ENCODE data around the gene PARD3B.
"Not testable (repeated sequence)": the region's sequence is repeated elsewhere in the genome, so short reads cannot be mapped to it uniquely, and the experiment has no call there.

PARD3B gene

GRCh38 chr2:204539019-204539385, 6.3 kb upstream of the PARD3B start:
- no peak for DNase-seq (ENCODE audit: low read depth)

- DNase-seq (ENCODE audit: low read depth) = no peak
Measured at GRCh38 chr2:204541637-204542036, 3.6 kb upstream of the PARD3B start.

DNA sequence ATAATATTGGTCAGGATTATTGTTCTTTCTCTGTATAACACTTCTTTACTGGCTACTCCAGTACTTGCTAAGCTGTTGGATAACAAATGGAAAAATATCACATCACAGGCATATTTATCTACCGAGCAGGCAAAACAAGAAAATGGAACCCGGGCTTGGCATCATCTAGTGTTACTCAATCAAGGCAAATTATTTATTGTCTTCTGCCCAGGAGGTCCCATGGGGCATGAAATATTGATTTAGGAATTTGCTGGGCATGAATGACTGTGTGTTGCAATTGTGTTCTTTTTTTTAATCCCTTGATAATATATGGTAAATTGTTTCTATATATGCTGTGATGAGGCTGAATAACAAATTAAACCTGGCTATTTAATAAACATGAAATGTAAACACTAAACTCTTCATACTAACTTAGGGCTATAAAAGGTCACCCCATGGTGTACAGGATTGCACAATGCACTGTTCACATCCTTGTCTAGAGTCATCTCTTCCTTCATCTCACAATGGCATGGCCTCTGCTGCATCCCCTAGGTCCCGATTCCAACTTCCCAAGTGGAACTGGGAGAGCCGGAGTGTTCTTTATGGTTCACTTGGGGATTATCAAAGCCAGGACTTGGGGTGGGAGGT, 2.2 kb upstream of the PARD3B start:
- DNase-seq (ENCODE audit: low read depth) = no peak

DNA sequence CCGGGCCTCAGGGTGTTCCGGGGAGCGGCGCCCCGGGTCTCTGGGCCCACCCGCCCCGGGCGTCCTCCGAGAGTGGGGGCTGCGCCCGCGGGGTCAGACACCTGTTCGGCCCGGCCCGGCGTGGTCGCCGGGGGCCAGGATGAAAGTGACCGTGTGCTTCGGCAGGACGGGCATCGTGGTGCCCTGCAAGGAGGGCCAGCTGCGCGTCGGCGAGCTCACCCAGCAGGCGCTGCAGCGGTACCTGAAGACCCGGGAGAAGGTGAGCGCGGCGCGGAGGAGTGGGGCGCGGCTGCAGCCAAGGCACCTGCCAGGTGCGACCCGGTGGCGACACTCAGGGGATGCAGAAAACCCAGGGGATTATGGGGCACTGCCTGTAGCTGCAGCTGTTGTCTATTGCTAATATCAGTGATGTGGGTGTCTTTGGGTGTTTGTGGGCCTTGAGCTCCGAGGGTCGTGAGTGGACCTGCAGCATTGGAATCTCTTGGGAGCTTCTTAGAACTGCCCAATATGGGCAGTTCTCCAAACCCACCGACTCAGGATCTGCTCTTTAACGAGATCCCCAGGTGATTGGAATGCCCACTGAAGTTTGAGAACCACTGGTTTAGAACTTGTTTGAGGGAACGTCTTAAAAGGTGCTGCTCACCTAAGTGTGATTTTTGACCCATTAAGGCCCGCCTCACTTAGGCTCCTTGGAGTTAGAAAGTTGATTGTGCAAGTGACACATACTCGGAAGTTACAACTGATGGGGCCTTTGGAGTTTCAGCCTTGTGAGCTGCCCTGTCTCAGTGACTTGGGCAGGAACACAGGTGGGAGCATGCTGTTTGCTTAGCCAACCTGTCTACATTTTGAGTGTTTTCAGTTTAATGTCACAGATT, 823 bp downstream of the PARD3B start:
- DNase-seq (ENCODE audit: low read depth) = no peak

DNA sequence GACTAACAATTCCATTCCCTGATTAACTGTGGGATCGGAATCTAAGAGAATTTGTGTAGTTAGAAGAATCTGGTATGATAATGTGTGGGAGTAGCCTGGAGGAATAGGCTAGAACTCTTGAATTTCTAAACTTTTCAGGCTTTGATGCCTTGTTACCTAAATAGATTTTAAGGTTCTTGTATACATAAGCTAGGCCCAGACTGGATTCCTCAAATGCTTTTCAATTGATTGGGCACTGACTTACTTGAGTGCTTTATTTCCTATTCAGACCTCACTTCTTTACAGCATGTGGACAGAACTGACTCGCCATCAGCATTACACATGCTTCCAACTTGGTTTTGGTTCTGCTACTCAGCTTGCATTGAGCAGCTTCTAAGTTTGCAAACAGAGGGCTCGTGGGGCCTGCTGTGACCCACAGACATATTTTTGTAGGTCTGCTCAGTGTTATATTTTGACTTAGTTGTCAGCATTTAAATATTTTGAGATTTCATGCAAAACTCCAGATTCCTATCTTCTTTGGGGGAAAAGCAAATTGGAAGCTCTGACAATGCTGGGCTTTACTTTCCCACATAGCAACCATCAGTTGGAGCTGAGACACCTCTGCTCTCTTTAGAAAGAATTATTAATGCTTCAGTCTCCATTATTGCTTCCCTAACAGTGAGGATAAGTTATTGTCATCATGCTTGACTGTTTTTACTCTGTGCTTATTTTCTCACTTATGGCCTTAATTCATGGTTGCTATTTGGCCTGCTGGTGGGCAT, 5.7 kb downstream of the PARD3B start:
- no peak for DNase-seq (ENCODE audit: low read depth)

- no peak for DNase-seq (ENCODE audit: low read depth)
Measured at GRCh38 chr2:204551512-204551863, 6.2 kb downstream of the PARD3B start.

GRCh38 chr2:204557604-204558003, 12.3 kb downstream of the PARD3B start:
- no peak for DNase-seq (ENCODE audit: low read depth)

DNA sequence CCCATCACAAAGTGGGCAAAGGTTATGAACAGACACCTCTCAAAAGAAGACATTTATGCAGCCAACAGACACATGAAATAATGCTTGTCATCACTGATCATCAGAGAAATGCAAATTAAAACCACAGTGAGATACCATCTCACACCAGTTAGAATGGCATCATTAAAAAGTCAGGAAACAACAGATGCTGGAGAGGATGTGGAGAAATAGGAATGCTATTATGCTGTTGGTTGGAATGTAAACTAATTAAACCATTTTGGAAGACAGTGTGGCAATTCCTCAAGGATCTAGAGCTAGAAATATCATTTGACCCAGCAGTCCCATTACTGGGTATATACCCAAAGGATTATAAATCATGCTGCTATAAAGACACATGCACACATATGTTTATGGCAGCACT, 14.1 kb downstream of the PARD3B start:
- DNase-seq (ENCODE audit: low read depth) = not testable (repeated sequence)

- DNase-seq (ENCODE audit: low read depth) = no peak
Measured at GRCh38 chr2:204560902-204561301, 15.6 kb downstream of the PARD3B start.

- DNase-seq (ENCODE audit: low read depth) = no peak
Measured at GRCh38 chr2:204561771-204562170, 16.5 kb downstream of the PARD3B start.

DNA sequence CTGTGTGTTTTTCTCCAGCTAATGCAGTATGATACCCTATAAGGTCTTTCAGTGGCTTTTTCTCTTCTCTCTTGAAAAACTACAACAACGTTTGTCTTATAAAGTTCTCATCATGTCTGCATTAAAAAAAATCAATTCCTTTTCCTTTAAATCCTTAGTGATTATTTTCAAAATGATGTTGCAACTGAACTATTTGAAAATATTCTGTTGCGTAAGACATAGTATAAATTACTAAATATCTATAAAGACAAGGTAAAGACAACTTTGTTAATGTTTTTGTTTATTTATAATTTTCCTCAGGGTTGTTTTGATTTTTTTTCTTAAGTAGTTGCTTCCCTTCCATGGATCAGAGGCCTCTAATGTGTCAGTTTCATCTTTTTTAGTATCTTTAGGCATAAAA, 21.2 kb downstream of the PARD3B start:
- no peak for DNase-seq (ENCODE audit: low read depth)

DNA sequence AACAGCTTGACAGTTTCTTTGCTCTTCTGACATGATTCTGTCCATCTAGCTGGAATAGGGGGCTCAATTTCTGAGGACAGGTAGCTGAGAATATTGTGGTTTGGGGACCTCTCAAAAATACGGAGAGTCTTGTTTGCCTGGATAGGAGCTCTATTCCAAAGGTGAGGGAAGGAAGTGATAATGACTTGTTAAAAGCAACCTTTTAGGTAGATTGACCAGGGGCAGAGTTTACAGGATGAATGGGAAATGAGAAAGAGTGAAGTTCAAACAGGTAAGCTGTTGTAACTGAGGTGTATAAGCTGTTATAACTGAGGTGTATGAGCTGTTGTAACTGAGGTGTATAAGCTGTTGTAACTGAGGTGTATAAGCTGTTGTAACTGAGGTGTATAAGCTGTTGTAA, 25.1 kb downstream of the PARD3B start:
- DNase-seq (ENCODE audit: low read depth) = no peak

GRCh38 chr2:204571041-204571440, 25.8 kb downstream of the PARD3B start:
- DNase-seq (ENCODE audit: low read depth) = no peak

GRCh38 chr2:204571911-204572310, 26.6 kb downstream of the PARD3B start:
- DNase-seq (ENCODE audit: low read depth) = no peak

DNA sequence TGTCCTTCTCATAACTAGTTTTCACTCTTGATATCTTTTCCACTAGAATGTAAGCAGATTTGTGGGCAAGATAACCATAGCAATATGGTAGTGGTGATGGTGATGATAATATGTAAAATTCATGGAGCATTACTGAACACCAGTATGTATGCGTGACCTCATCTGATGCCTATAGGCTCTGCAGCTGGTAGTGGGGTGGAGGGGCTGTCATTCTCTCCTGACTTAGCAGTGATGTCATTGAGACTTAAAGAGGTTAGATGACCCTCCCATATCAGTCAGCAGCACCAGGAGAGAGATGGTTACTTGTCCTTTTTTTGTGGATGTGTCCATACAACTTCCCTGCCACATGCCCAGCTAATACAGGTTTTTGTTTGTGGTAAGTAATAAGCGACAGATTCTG, 27.9 kb downstream of the PARD3B start:
- no peak for DNase-seq (ENCODE audit: low read depth)

- DNase-seq (ENCODE audit: low read depth) = no peak
Measured at GRCh38 chr2:204574486-204574885, 29.2 kb downstream of the PARD3B start.

- no peak for DNase-seq (ENCODE audit: low read depth)
Measured at GRCh38 chr2:204575463-204575862, 30.2 kb downstream of the PARD3B start.

DNA sequence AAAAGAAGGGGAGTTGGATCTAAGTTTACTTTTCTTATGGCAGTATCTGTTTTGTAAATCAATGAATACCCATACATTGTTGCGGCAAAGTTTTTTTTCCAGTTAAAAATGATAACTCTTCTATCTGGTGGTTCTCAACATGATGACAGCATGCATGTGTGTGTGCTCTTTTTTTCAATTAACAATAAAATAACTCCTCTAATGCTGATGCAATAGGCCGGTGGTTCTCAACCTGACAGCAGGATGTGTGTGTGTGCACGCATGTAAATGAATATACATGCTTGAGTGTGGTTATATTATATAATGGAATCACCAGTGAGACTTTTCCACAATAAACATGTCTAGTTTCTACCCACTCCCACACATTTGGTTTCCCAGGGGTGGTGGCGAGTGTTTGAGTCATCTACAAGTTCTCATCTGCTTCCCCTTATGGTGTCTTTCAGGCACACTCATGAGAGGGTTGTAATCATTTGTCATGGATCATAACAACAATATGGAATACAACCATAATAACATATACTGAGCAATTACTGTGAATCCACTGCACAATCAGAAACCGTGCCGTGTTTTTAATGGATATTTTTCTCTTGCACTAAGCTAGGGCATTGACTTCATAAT, 31.2 kb downstream of the PARD3B start:
- DNase-seq (ENCODE audit: low read depth) = no peak

GRCh38 chr2:204578928-204579598, 33.8 kb downstream of the PARD3B start:
- DNase-seq (ENCODE audit: low read depth) = no peak

- no peak for DNase-seq (ENCODE audit: low read depth)
Measured at GRCh38 chr2:204581946-204582345, 36.7 kb downstream of the PARD3B start.

DNA sequence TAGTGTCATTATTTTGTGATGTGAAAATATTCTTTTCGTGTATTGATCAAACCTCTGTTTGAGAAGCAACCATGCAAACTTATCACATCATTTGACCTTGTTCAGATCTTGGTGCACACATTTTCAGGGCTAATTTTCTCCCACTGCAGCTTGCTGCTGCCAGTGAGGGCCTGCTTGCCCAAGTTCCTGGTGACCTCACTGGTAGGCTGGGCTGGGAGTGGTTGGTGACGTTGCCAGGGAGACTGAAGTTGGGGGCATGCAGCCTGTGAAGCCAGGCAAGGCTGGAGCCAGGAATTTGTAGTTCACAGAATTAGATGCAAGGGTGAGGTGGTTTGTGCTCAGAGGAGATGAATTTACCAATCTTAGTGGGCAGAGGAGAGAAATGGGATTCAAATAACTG, 38.5 kb downstream of the PARD3B start:
- DNase-seq (ENCODE audit: low read depth) = no peak

DNA sequence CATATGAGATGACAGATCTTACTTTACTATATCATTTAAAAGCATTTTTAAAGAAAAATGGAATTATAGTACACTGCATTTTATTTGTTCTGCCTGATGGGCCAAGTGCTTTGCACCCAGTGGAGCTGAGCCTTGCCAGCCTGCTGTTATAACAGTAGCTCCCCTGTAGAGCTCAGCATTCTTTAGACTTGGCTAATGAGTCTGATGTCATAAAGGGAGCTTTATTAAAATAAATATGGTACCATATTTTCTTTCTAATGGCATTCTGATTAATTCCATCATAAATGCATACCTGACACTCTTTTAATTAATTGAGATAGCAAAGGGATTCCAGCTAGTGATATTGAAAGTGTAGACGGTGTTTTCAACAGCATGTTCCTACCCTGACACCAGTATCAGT, 40.7 kb downstream of the PARD3B start:
- no peak for DNase-seq (ENCODE audit: low read depth)
